B cell (primary cell): Measurements from ENCODE around the gene TP63. TPM values are rescaled to one million over a fixed set of nuclear protein-coding genes. Genes with fewer than 3 reads are reported as not detected.

Source experiments
- ATAC-seq: fragments of 200-7000 bp; cut with Tn5 transposase; one replicate; pipeline ENCODE4 v1.10.0; 2021; ENCODE audit warnings: low read depth, mild to moderate bottlenecking, moderate number of reproducible peaks, moderate library complexity
- CTCF ChIA-PET: fragments of 350-600 bp; sonication (Branson Sonifier 250); formaldehyde crosslinking; loops from one replicate; lab custom pipeline; 2021; ENCODE audit warnings: antibody characterized with exemption, inconsistent platforms; lab: Charles Lee
- POLR2A ChIA-PET: fragments of 350-600 bp; sonication (Branson Sonifier 250); formaldehyde crosslinking; loops from one replicate; lab custom pipeline; 2021; ENCODE audit warnings: antibody characterized with exemption; lab: Charles Lee
- DNase-seq: peaks from one replicate; pipeline ENCODE4 v3.0.0; 2013
- H2AFZ ChIP-seq: 2 replicates; pipeline ENCODE4 v1.6.1; 2012; ENCODE audit warnings: mild to moderate bottlenecking, low read depth, low read length; ENCODE audit not compliant: insufficient read depth, poor library complexity, severe bottlenecking
- H3K27ac ChIP-seq, 2 donors: 1 replicate in 1 of 2; 2 replicates in 1 of 2; pipeline ENCODE4 v1.5.1; 2012 to 2013; ENCODE audit warnings: low read length in 2 of 2, mild to moderate bottlenecking in 2 of 2, moderate library complexity in 1 of 2
- H3K27me3 ChIP-seq, 4 experiments: fragments of 200-600 bp in 1 of 4; sonication (generic) in 1 of 4; replicated peaks in 1 of 4; 1 replicate in 2 of 4; 2 replicates in 2 of 4; pipeline versions ENCODE4 v1.6.1 to v1.7.0; 2013 to 2016; ENCODE audit warnings: low read length in 3 of 4, mild to moderate bottlenecking in 2 of 4, mixed read lengths in 1 of 4, moderate library complexity in 1 of 4; ENCODE audit not compliant: insufficient read depth in 4 of 4, control insufficient read depth in 3 of 4; ENCODE audit errors: control extremely low read depth in 1 of 4
- H3K36me3 ChIP-seq, 2 experiments: replicated peaks in 1 of 2; 1 replicate in 1 of 2; 2 replicates in 1 of 2; pipeline versions ENCODE4 v1.6.1 to v1.7.1; 2013; ENCODE audit warnings: low read length in 1 of 2; ENCODE audit not compliant: insufficient read depth in 2 of 2, control insufficient read depth in 1 of 2; ENCODE audit errors: control extremely low read depth in 1 of 2, extremely low read depth in 1 of 2
- H3K4me1 ChIP-seq, 2 donors: fragments of 200-600 bp in 1 of 2; sonication (generic) in 1 of 2; 1 replicate in 1 of 2; 2 replicates in 1 of 2; pipeline versions ENCODE4 v1.5.1 to v1.6.1; 2013 to 2017; ENCODE audit warnings: low read length in 2 of 2; ENCODE audit not compliant: control insufficient read depth in 2 of 2, insufficient read depth in 2 of 2
- H3K4me2 ChIP-seq: replicated peaks from 2 replicates; pipeline ENCODE3; 2012; ENCODE audit warnings: mild to moderate bottlenecking, low read depth, low read length; ENCODE audit not compliant: poor library complexity, severe bottlenecking
- H3K4me3 ChIP-seq, 5 experiments: fragments of 200-600 bp in 1 of 5; sonication (generic) in 1 of 5; 1 replicate in 3 of 5; 2 replicates in 2 of 5; pipeline versions ENCODE4 v1.5.1 to v1.7.0; 2011 to 2016; ENCODE audit warnings: low read length in 4 of 5, mild to moderate bottlenecking in 4 of 5, low read depth in 2 of 5, control low read depth in 1 of 5, moderate library complexity in 1 of 5; ENCODE audit not compliant: insufficient read depth in 1 of 5; ENCODE audit errors: control extremely low read depth in 1 of 5, extremely low read depth in 1 of 5
- H3K79me2 ChIP-seq: fragments of 200-600 bp; sonication (generic); one replicate; pipeline ENCODE4 v1.6.0; 2016; ENCODE audit warnings: low read length; ENCODE audit not compliant: control insufficient read depth, insufficient read depth
- H3K9ac ChIP-seq: fragments of 200-600 bp; sonication (generic); 2 replicates; pipeline ENCODE4 v1.6.1; 2017; ENCODE audit warnings: mild to moderate bottlenecking, low read length, moderate library complexity
- H3K9me3 ChIP-seq, 3 donors: one replicate each; pipeline versions ENCODE4 v1.6.1 to v1.7.1; 2013; ENCODE audit warnings: low read length in 2 of 3; ENCODE audit not compliant: control insufficient read depth in 2 of 3, insufficient read depth in 1 of 3; ENCODE audit errors: control extremely low read depth in 1 of 3
- H4K20me1 ChIP-seq: 2 replicates; pipeline ENCODE4 v1.6.0; 2012; ENCODE audit warnings: mild to moderate bottlenecking, low read length; ENCODE audit not compliant: insufficient read depth, control insufficient read depth, poor library complexity, severe bottlenecking
- H3K27ac Mint-ChIP-seq: one replicate; pipeline ENCODE4 v1.8.0; 2021; ENCODE audit warnings: mixed read lengths
- H3K27me3 Mint-ChIP-seq: one replicate; pipeline ENCODE4 v1.8.0; 2021; ENCODE audit warnings: mixed read lengths
- H3K4me1 Mint-ChIP-seq: one replicate; pipeline ENCODE4 v1.8.0; 2021; ENCODE audit warnings: mixed read lengths
- H3K4me3 Mint-ChIP-seq: one replicate; pipeline ENCODE4 v1.8.0; 2021; ENCODE audit warnings: mixed read lengths
- H3K9me3 Mint-ChIP-seq: one replicate; pipeline ENCODE4 v1.8.0; 2022; ENCODE audit warnings: mixed read lengths; ENCODE audit not compliant: insufficient read depth
- CTCF ChIP-seq: fragments of 200-600 bp; IDR thresholded peaks from one replicate; pipeline ENCODE4 v1.8.0; 2022; ENCODE audit warnings: antibody characterized with exemption, mild to moderate bottlenecking
- EZH2 ChIP-seq: IDR thresholded peaks from 2 replicates; pipeline ENCODE4 v1.6.1; 2012; ENCODE audit warnings: borderline replicate concordance, low read depth, mild to moderate bottlenecking, moderate library complexity, low read length; ENCODE audit not compliant: insufficient read depth, poor library complexity, severe bottlenecking
- WGBS: methylation state at CpG from one replicate; pipeline ENCODE4 v1.1.5; 2013; ENCODE audit warnings: missing lambda C conversion rate; ENCODE audit not compliant: insufficient coverage; 5-methylcytosine and 5-hydroxymethylcytosine counted together
- intact Hi-C: fragments of 100-400 bp; cut with micrococcal nuclease; formaldehyde crosslinking; loops from one replicate; pipeline ENCODE4 v1.10.0; 2022
- polyA plus RNA-seq: library from polyadenylated mRNA; depleted of rRNA; stranded (reverse); fragments of >200 nt; gene quantifications from 2 replicates; pipeline ENCODE4 v1.2.3, GENCODE V29; 2012
- total RNA-seq, 2 donors: library from RNA; stranded (reverse); fragments of 120-200 nt in 1 of 2; gene quantifications; 1 replicate in 1 of 2; 2 replicates in 1 of 2; pipeline versions ENCODE4 v1.2.3 to v1.2.4, GENCODE V29; 2013 to 2022

The TP63 gene
- total and polyA plus RNA-seq, 2 donors (not counting 1 experiment from before 2014, with no cell fraction given) = 1.2 to 2.0 TPM

DNA sequence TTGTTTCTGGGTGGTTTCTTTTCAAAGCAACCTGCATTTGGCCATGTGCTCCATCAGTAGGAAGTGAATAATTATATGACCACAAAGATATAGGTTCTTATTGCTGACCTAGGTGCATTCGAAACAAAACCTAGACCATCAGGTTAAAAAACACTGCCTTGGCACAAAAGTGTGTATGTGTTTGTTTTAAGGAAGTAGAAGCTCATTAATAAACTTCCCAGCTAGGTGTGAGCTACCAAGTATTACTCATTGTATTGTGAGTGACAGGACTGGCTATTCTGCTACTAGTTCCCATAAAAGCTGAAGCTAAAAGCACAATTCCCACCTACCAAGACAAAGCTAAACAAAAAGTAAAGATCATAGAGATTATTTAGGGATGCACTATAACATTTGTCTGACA, 168.2 kb downstream of the TP63 start:
- intact Hi-C loops = no loop called here
- Mint-ChIP-seq H3K27me3 (no peaks in the 10 kb centered on the region), H3K4me1 (no peaks in the 10 kb centered on the region), H3K9me3 (no peaks in the 10 kb centered on the region), H3K4me3 (no peak overlapping the region), H3K27ac (no peak overlapping the region)
- Histone ChIP-seq H3K4me1 (no peaks in the 10 kb centered on the region), H3K27ac (no peak overlapping the region), H3K36me3 (no peaks in the 10 kb centered on the region), H3K9ac (no peak overlapping the region), H3K79me2 (no peaks in the 10 kb centered on the region), H2AFZ (no peak overlapping the region), H4K20me1 (no peaks in the 10 kb centered on the region), H3K9me3 (no peaks in the 10 kb centered on the region), H3K27me3 (no peaks in the 10 kb centered on the region), H3K4me2 (no peak overlapping the region), H3K4me3 (no peak overlapping the region)
- no peak for TF ChIP-seq CTCF
- no peak for TF ChIP-seq EZH2
- POLR2A ChIA-PET = no interaction called here
- ATAC-seq = no peak
- CTCF ChIA-PET = no interaction called here
- WGBS = no CpG with 5 or more reads among the region's 1 CpG
- no peak for DNase-seq

DNA sequence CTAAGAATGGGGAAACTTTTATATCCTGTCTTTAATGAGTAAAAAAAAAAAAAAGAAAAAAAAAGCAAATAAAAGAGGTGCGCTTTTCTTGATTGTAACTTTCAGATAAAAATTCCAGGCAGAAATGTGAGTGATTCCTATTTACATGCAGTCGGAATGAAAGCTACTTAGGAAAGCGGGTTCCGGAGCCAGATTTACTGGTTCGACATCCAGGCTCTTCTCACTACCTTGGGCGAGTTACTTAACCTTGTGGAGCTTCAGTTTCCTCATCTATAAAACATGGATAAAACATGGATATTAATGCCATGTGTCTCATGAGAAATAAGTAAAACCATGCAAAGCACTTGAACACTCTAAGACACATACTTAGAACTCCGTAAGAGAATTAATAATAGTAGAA, 169.2 kb downstream of the TP63 start:
- H3K27me3 Mint-ChIP-seq = no peaks in the 10 kb centered on the region

More for the DNA sequence above, 169.2 kb downstream of the TP63 start:
- no peak overlapping the region for H3K4me3 ChIP-seq
- ChIA-PET POLR2A (no interaction called here), CTCF (no interaction called here)
- Mint-ChIP-seq H3K9me3 (no peaks in the 10 kb centered on the region), H3K4me3 (no peak overlapping the region), H3K27ac (no peak overlapping the region), H3K4me1 (no peaks in the 10 kb centered on the region)
- DNase-seq = no peak
- TF ChIP-seq EZH2 = no peak
- no peak for TF ChIP-seq CTCF
- no peaks in the 10 kb centered on the region for H3K36me3 ChIP-seq
- intact Hi-C loops = no loop called here
- no peaks in the 10 kb centered on the region for H3K4me1 ChIP-seq
- no peaks in the 10 kb centered on the region for H3K27me3 ChIP-seq
- no peaks in the 10 kb centered on the region for H4K20me1 ChIP-seq
- no peaks in the 10 kb centered on the region for H3K79me2 ChIP-seq
- no peak overlapping the region for H2AFZ ChIP-seq
- 100% methylated on average over 2 of the region's 7 CpGs for WGBS
- H3K9me3 ChIP-seq = no peaks in the 10 kb centered on the region
- H3K9ac ChIP-seq = no peak overlapping the region
- no peak overlapping the region for H3K4me2 ChIP-seq
- no peak overlapping the region for H3K27ac ChIP-seq
- no peak for ATAC-seq
